ENCODE data around the gene RIMS3. TPM values are rescaled to one million over a fixed set of nuclear protein-coding genes. Genes with fewer than 3 reads are reported as not detected.

RIMS3 gene
- total RNA-seq, 1 experiment from 2014 or later, result 5.7 TPM

GRCh38 chr1:40659649-40659947 lies 5.9 kb downstream of the RIMS3 start:
- ChIA-PET POLR2A (interaction anchor here (0.7 kb wide), 1 partner anchor 58 kb away, joined by 3 read pairs; no protein-coding TSS in a partner anchor), CTCF (no interaction called here)
- no peaks in the 10 kb centered on the region for H3K9me3 ChIP-seq (ENCODE audit: control insufficient read depth, insufficient read depth, low read depth, low read length)
- H3K27me3 ChIP-seq (ENCODE audit: control insufficient read depth, insufficient read depth, low read length), result no peaks in the 10 kb centered on the region
- in situ Hi-C loops (cut with HindIII; ENCODE audit: low pct_unique_long_range_greater_than_20kb, low sequenced_read_pairs) (no loop called here), intact Hi-C loops (cut with micrococcal nuclease; ENCODE audit: unreplicated experiment) (no loop called here)
- no peak for DNase-seq (ENCODE audit: low read depth, low spot score)
- no peak overlapping the region for H3K27ac ChIP-seq (ENCODE audit: low read length)
- no TSS peak for BruUV-seq (replicated peaks)
- TF ChIP-seq TCF7L2 (IDR thresholded peaks at IDR 0.05; ENCODE audit: low read depth, low read length) (no peak), POLR2AphosphoS5 (IDR thresholded peaks at IDR 0.05; ENCODE audit: low read depth, low read length) (no peak), REST (IDR thresholded peaks at IDR 0.05; ENCODE audit: insufficient read depth in 1 of 2, low read depth in 2 of 2, low read length in 1 of 2) (no peak), CTCF (IDR thresholded peaks at IDR 0.05) (no peak), SIN3A (IDR thresholded peaks at IDR 0.05; ENCODE audit: borderline replicate concordance, insufficient read depth, low read depth, low read length) (no peak)
- no peak for ATAC-seq
- no peak overlapping the region for H3K4me3 ChIP-seq (ENCODE audit: low read depth in 2 of 2, low read length in 2 of 2)
- H3K36me3 ChIP-seq (ENCODE audit: control insufficient read depth, insufficient read depth, low read length), result no peaks in the 10 kb centered on the region
- no peaks in the 10 kb centered on the region for H3K4me1 ChIP-seq (ENCODE audit: control insufficient read depth, insufficient read depth, low read length)

GRCh38 chr1:40658751-40659648 lies 6.5 kb downstream of the RIMS3 start:
- ChIA-PET CTCF (no interaction called here), POLR2A (interaction anchor here (0.7 kb wide), 1 partner anchor 58 kb away, joined by 3 read pairs; no protein-coding TSS in a partner anchor)
- no peak overlapping the region for H3K27ac ChIP-seq (ENCODE audit: low read length)
- TF ChIP-seq POLR2AphosphoS5 (IDR thresholded peaks at IDR 0.05; ENCODE audit: low read depth, low read length) (no peak), TCF7L2 (IDR thresholded peaks at IDR 0.05; ENCODE audit: low read depth, low read length) (no peak), SIN3A (IDR thresholded peaks at IDR 0.05; ENCODE audit: borderline replicate concordance, insufficient read depth, low read depth, low read length) (no peak), REST (IDR thresholded peaks at IDR 0.05; ENCODE audit: insufficient read depth in 1 of 2, low read depth in 2 of 2, low read length in 1 of 2) (no peak), CTCF (IDR thresholded peaks at IDR 0.05) (no peak)
- in situ Hi-C loops (cut with HindIII; ENCODE audit: low pct_unique_long_range_greater_than_20kb, low sequenced_read_pairs), result no loop called here
- no peak overlapping the region for H3K4me3 ChIP-seq (ENCODE audit: low read depth in 2 of 2, low read length in 2 of 2)
- H3K4me1 ChIP-seq (ENCODE audit: control insufficient read depth, insufficient read depth, low read length), result no peaks in the 10 kb centered on the region
- H3K9me3 ChIP-seq (ENCODE audit: control insufficient read depth, insufficient read depth, low read depth, low read length), result no peaks in the 10 kb centered on the region
- no peak for ATAC-seq
- no TSS peak for BruUV-seq (replicated peaks)
- H3K36me3 ChIP-seq (ENCODE audit: control insufficient read depth, insufficient read depth, low read length), result no peaks in the 10 kb centered on the region
- intact Hi-C loops (cut with micrococcal nuclease; ENCODE audit: unreplicated experiment), result no loop called here
- no peak for DNase-seq (ENCODE audit: low read depth, low spot score)
- no peaks in the 10 kb centered on the region for H3K27me3 ChIP-seq (ENCODE audit: control insufficient read depth, insufficient read depth, low read length)
